Neural crest cell (in vitro differentiated cells): ENCODE data around the gene AUTS2. TPM values are rescaled to one million over a fixed set of nuclear protein-coding genes. Genes with fewer than 3 reads are reported as not detected.
A peak's percentile ranks its signal among the peaks of the same experiment; 100 is the strongest.
"Not testable (repeated sequence)": the region's sequence is repeated elsewhere in the genome, so short reads cannot be mapped to it uniquely, and the experiment has no call there.

Experiments
- DNase-seq: peaks from one replicate; pipeline ENCODE4 v3.0.0; 2021; ENCODE audit warnings: low read depth, mixed read lengths, low spot score
- H3K27ac Mint-ChIP-seq: one replicate; pipeline ENCODE4 v1.8.0; 2021; ENCODE audit warnings: mild to moderate bottlenecking, mixed read lengths; ENCODE audit not compliant: unreplicated experiment
- H3K27me3 Mint-ChIP-seq: 2 replicates; pipeline ENCODE4 v1.8.0; 2021; ENCODE audit warnings: low read depth, mild to moderate bottlenecking, mixed read lengths
- H3K36me3 Mint-ChIP-seq: 2 replicates; pipeline ENCODE4 v1.8.0; 2021; ENCODE audit warnings: low read depth, mild to moderate bottlenecking, mixed read lengths
- H3K4me1 Mint-ChIP-seq: 2 replicates; pipeline ENCODE4 v1.8.0; 2021; ENCODE audit warnings: mixed read lengths
- H3K4me3 Mint-ChIP-seq: one replicate; pipeline ENCODE4 v1.8.0; 2021; ENCODE audit warnings: mild to moderate bottlenecking, mixed read lengths
- H3K9me3 Mint-ChIP-seq: 2 replicates; pipeline ENCODE4 v1.8.0; 2021; ENCODE audit warnings: mixed read lengths
- total RNA-seq: library from RNA; stranded (reverse); gene quantifications from 2 replicates; pipeline ENCODE4 v1.2.1, GENCODE V29; 2021
- TF ChIP-seq, protein P1 (sequence below): fragments of 200-600 bp; sonication (generic); conservative IDR thresholded peaks from 2 replicates; pipeline ENCODE4 v1.5.0; 2021; ENCODE audit warnings: antibody characterized with exemption, mild to moderate bottlenecking

AUTS2 gene
- total RNA-seq, 1 donor from 2014 or later: 152 TPM

DNA sequence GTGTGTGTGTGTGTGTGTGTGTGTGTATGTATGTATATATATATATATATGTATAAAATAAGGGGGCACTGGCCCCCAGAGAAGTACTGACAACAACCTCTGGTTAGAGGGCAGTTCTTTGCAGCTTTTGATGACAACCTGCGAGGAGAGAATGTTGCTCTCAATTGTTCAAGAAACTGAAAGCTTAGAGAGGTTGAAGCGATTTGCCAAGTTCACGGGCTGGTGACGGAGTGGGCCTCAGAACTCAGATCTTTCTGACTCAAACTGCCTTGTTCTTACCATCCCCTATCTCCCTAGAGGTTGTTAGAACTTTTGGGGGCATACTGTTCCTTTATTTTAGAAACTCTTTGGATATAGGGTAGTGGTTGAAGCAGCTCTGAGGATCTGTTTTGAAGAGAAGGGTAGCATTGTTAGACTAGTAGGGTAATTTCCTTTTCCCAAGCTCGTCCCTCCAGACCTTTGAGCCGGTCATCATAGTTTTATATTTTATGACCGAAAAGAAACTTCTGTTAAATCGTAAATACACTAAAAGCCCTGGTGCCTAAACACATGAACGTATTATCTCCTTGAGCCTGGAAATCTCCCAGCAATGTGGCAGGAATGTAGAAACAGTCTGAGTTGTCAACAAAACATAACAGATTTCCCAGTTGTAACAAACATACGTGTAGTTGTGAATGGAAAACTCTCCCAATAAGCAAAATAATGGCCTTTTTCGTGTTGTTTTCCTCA, 992.0 kb downstream of the AUTS2 start:
- peaks cover 38% of the 10 kb centered on the region for H3K4me1 Mint-ChIP-seq
- H3K36me3 Mint-ChIP-seq: no peaks in the 10 kb centered on the region
- TF ChIP-seq, protein P1, sequence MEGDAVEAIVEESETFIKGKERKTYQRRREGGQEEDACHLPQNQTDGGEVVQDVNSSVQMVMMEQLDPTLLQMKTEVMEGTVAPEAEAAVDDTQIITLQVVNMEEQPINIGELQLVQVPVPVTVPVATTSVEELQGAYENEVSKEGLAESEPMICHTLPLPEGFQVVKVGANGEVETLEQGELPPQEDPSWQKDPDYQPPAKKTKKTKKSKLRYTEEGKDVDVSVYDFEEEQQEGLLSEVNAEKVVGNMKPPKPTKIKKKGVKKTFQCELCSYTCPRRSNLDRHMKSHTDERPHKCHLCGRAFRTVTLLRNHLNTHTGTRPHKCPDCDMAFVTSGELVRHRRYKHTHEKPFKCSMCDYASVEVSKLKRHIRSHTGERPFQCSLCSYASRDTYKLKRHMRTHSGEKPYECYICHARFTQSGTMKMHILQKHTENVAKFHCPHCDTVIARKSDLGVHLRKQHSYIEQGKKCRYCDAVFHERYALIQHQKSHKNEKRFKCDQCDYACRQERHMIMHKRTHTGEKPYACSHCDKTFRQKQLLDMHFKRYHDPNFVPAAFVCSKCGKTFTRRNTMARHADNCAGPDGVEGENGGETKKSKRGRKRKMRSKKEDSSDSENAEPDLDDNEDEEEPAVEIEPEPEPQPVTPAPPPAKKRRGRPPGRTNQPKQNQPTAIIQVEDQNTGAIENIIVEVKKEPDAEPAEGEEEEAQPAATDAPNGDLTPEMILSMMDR: no peak
- H3K27me3 Mint-ChIP-seq: peaks cover 39% of the 10 kb centered on the region
- no peak for DNase-seq
- H3K4me3 Mint-ChIP-seq: no peak overlapping the region
- H3K27ac Mint-ChIP-seq: no peak overlapping the region
- no peaks in the 10 kb centered on the region for H3K9me3 Mint-ChIP-seq

DNA sequence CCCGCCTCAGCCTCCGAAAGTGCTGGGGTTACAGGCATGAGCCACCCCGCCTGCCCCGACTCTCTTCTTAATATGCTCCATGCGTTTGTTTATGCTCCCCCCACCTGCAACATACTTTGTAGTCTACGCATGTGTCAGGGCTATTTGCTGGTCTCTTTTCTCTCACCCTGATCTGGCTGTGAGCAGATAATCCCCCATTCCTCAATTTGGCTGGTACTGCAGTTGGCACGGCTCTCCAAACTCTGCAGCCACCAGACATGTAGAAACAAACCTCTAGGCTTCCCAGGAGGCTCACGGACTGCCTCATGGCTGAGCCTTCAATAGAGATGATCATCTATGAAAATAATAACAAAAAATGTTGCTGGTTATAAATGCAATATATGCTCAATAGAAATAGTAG, 993.4 kb downstream of the AUTS2 start:
- TF ChIP-seq, protein P1: no peak
- Mint-ChIP-seq H3K36me3 (no peaks in the 10 kb centered on the region), H3K27me3 (peaks cover 48% of the 10 kb centered on the region), H3K4me3 (no peak overlapping the region), H3K4me1 (peaks cover 37% of the 10 kb centered on the region), H3K9me3 (no peaks in the 10 kb centered on the region), H3K27ac (peak overlapping the region; percentile 21)
- no peak for DNase-seq

DNA sequence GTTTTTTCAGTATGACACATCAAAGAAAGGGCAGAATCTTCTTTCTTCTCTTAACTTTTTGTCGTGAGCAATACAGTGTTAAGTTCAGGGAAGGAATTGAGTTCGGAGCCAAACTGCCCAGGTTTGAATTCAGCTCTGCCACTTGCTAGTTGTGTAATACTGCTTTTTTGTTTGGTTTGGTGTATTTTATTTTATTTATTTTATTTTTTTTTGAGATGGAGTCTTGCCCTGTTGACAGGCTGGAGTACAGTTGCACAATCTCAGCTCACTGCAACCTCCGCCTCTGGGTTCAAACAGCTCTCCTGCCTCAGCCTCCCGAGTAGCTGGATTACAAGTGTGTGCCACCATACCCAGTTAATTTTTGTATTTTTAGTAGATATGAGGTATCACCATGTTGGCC, 993.9 kb downstream of the AUTS2 start:
- no peak overlapping the region for H3K27ac Mint-ChIP-seq
- DNase-seq: no peak
- H3K27me3 Mint-ChIP-seq: peaks cover 53% of the 10 kb centered on the region
- H3K36me3 Mint-ChIP-seq: no peaks in the 10 kb centered on the region
- H3K4me3 Mint-ChIP-seq: no peak overlapping the region
- H3K4me1 Mint-ChIP-seq: peaks cover 39% of the 10 kb centered on the region
- no peaks in the 10 kb centered on the region for H3K9me3 Mint-ChIP-seq
- TF ChIP-seq, protein P1: no peak

DNA sequence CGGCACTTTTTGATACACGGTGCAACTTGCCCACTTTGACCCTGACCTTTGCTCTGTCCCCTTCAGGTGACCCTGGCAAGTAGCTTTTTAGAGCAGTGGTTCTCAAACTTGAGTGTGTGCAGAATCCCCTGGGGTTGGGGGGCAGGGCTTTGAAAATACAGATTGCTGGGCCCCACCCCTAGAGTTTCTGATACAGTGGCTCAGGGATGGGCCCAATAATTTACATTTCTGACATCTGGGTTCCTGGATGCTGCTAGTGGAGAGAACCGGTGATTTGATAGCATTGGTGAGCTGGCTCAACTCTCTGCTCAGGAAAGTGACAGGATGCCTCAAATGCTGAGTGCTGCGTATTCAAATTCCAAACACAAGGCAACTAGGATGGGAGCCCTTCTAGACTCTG, 995.9 kb downstream of the AUTS2 start:
- no peaks in the 10 kb centered on the region for H3K9me3 Mint-ChIP-seq
- no peaks in the 10 kb centered on the region for H3K36me3 Mint-ChIP-seq
- TF ChIP-seq, protein P1: no peak
- no peak overlapping the region for H3K27ac Mint-ChIP-seq
- peaks cover 25% of the 10 kb centered on the region for H3K4me1 Mint-ChIP-seq
- peaks cover 65% of the 10 kb centered on the region for H3K27me3 Mint-ChIP-seq
- peak overlapping the region; percentile 73 for H3K4me3 Mint-ChIP-seq
- DNase-seq: no peak

DNA sequence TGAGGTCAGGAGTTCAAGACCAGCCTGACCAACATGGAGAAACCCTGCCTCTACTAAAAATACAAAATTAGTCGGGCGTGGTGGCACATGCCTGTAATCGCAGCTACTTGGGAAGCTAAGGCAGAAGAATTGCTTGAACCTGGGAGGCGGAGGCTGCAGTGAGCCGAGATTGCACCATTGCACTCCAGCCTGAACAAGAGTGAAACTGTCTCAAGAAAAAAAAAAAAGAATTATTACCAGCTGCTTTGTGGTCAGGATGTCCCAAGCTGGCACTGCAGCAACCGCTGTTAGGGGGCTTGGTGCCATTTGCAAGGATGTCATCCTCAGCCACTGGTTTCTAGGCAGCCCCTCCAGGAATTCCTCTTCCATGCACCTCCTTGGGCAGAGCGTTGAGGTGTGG, 996.6 kb downstream of the AUTS2 start:
- H3K27ac Mint-ChIP-seq: not testable (repeated sequence)

DNA sequence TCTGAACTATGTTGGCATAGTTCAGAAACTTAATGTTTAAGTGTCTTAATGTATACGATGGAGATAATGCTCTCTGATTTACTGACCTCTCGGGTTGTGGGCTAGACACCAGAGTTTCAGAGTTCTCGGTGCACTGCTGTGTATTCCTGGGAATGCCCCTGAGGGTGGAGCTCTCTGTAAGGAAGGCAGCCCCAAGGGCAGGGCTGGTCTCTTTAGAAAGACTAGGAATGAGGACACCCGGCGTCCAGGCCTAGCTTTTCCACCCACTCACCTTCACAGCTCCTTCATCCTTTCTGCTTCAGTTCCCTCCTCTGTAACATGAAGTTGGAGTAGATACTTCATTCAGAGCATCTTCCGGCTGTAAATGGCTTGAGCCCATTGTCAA, 997.1 kb downstream of the AUTS2 start:
- H3K36me3 Mint-ChIP-seq: peaks cover 2% of the 10 kb centered on the region
- no peak for DNase-seq
- peak overlapping the region; percentile 80 for H3K4me3 Mint-ChIP-seq
- TF ChIP-seq, protein P1: no peak
- H3K9me3 Mint-ChIP-seq: no peaks in the 10 kb centered on the region
- H3K4me1 Mint-ChIP-seq: peaks cover 22% of the 10 kb centered on the region
- no peak overlapping the region for H3K27ac Mint-ChIP-seq
- H3K27me3 Mint-ChIP-seq: peaks cover 67% of the 10 kb centered on the region

More for the DNA sequence above, 996.6 kb downstream of the AUTS2 start:
- H3K36me3 Mint-ChIP-seq, DNase-seq, H3K9me3 Mint-ChIP-seq: not testable (repeated sequence)
- peaks cover 23% of the 10 kb centered on the region for H3K4me1 Mint-ChIP-seq
- H3K27me3 Mint-ChIP-seq: peaks cover 68% of the 10 kb centered on the region
- peak overlapping the region; percentile 80 for H3K4me3 Mint-ChIP-seq
